Colonic mucosa (tissue), 2 donors: ENCODE data around the gene CRYBB2. TPM values are rescaled to one million over a fixed set of nuclear protein-coding genes. Genes with fewer than 3 reads are reported as not detected.

Experiments used
- total RNA-seq, 2 donors: library from RNA; stranded (reverse); fragmentation: NEBNext Ultra II Directional in 1 of 2; extraction: Animal tissue kit (Norgen Biotek cat#: 25700) in 1 of 2; gene quantifications; one replicate each; pipeline ENCODE4 v1.2.1, GENCODE V29; 2021
- donor health status: DM: no; HTN: no; CAD: no.
- donor health status: DM: no; HTN: no; CAD: no.

CRYBB2 gene
- total RNA-seq, 2 donors from 2014 or later: not detected

Other genes starting within 250 kb of the CRYBB2 start
- gene CRYBB3, start 19.8 kb upstream of the CRYBB2 start, total RNA-seq: under 1 TPM; 0.48 to 0.72 TPM